GM19395 (cell line): Measurements from ENCODE around the gene PELO.
A peak's percentile ranks its signal among the peaks of the same experiment; 100 is the strongest.
"Not testable (repeated sequence)": the region's sequence is repeated elsewhere in the genome, so short reads cannot be mapped to it uniquely, and the experiment has no call there.

Source experiments
- ATAC-seq: cut with Tn5 transposase; IDR thresholded peaks from one replicate; pipeline ENCODE4 v1.9.1; 2021; ENCODE audit warnings: mild to moderate bottlenecking, moderate library complexity; ENCODE audit not compliant: unreplicated experiment

PELO gene

GRCh38 chr5:52799983-52800393, 12.3 kb downstream of the PELO start:
- ATAC-seq = peak; percentile 83

GRCh38 chr5:52800394-52801213, 12.9 kb downstream of the PELO start:
- ATAC-seq = peak; percentile 41

- ATAC-seq = no peak
Observed at GRCh38 chr5:52801329-52801728, 13.6 kb downstream of the PELO start.

GRCh38 chr5:52802272-52802973, 14.7 kb downstream of the PELO start:
- ATAC-seq = no peak

- ATAC-seq = no peak
Observed at GRCh38 chr5:52802974-52803336, 15.2 kb downstream of the PELO start.

- ATAC-seq = no peak
Observed at GRCh38 chr5:52804387-52804791, 16.7 kb downstream of the PELO start.

GRCh38 chr5:52804981-52805380, 17.3 kb downstream of the PELO start:
- ATAC-seq = no peak

- no peak for ATAC-seq
Observed at GRCh38 chr5:52805615-52806014, 17.9 kb downstream of the PELO start.

GRCh38 chr5:52807037-52807436, 19.3 kb downstream of the PELO start:
- ATAC-seq = no peak

GRCh38 chr5:52807723-52808122, 20.0 kb downstream of the PELO start:
- ATAC-seq = no peak

- no peak for ATAC-seq
Observed at GRCh38 chr5:52808316-52808901, 20.7 kb downstream of the PELO start.

GRCh38 chr5:52809884-52810283, 22.2 kb downstream of the PELO start:
- peak; percentile 52 for ATAC-seq

GRCh38 chr5:52810426-52810825, 22.7 kb downstream of the PELO start:
- ATAC-seq = no peak

GRCh38 chr5:52811067-52811749, 23.5 kb downstream of the PELO start:
- no peak for ATAC-seq

- ATAC-seq = no peak
Observed at GRCh38 chr5:52814352-52815148, 26.8 kb downstream of the PELO start.

GRCh38 chr5:52817818-52818217, 30.1 kb downstream of the PELO start:
- no peak for ATAC-seq

GRCh38 chr5:52818360-52818759, 30.6 kb downstream of the PELO start:
- ATAC-seq = no peak

- not testable (repeated sequence) for ATAC-seq
Observed at GRCh38 chr5:52818807-52819206, 31.1 kb downstream of the PELO start.

- ATAC-seq = no peak
Observed at GRCh38 chr5:52821901-52822300, 34.2 kb downstream of the PELO start.

- ATAC-seq = no peak
Observed at GRCh38 chr5:52822437-52822836, 34.7 kb downstream of the PELO start.

GRCh38 chr5:52824827-52825226, 37.1 kb downstream of the PELO start:
- ATAC-seq = no peak
